Nephron (organoid): ENCODE data around the gene RBM10.
A peak's percentile ranks its signal among the peaks of the same experiment; 100 is the strongest.
"Not testable (repeated sequence)": the region's sequence is repeated elsewhere in the genome, so short reads cannot be mapped to it uniquely, and the experiment has no call there.

ENCODE experiments used
- H3K27ac Mint-ChIP-seq, 3 experiments: 2 replicates each; pipeline ENCODE4 v1.8.0; 2020; ENCODE audit warnings: mixed read lengths in 3 of 3, mild to moderate bottlenecking in 2 of 3, moderate library complexity in 1 of 3
- H3K27me3 Mint-ChIP-seq: 2 replicates; pipeline ENCODE4 v1.8.0; 2021; ENCODE audit warnings: low read depth, mild to moderate bottlenecking, moderate library complexity, mixed read lengths
- H3K36me3 Mint-ChIP-seq: 2 replicates; pipeline ENCODE4 v1.8.0; 2020; ENCODE audit warnings: low read depth, mixed read lengths
- H3K4me1 Mint-ChIP-seq: 2 replicates; pipeline ENCODE4 v1.8.0; 2020; ENCODE audit warnings: mixed read lengths
- H3K4me3 Mint-ChIP-seq, 3 experiments: 2 replicates each; pipeline ENCODE4 v1.8.0; 2020; ENCODE audit warnings: mild to moderate bottlenecking in 3 of 3, mixed read lengths in 3 of 3, moderate library complexity in 2 of 3
- H3K9me3 Mint-ChIP-seq: 2 replicates; pipeline ENCODE4 v1.8.0; 2020; ENCODE audit warnings: mixed read lengths
- CTCF ChIP-seq, 3 experiments: fragments of 200-600 bp; sonication (generic); IDR thresholded peaks; one replicate each; pipeline ENCODE4 v1.5.0; 2021; ENCODE audit warnings: antibody characterized with exemption in 3 of 3; ENCODE audit not compliant: unreplicated experiment in 3 of 3

The RBM10 gene

GRCh38 chrX:47112316-47112954 lies 32.6 kb upstream of the RBM10 start:
- no peaks in the 10 kb centered on the region for H3K27me3 Mint-ChIP-seq
- no peak for TF ChIP-seq CTCF (IDR thresholded peaks at IDR 0.05; ENCODE audit: unreplicated experiment in 3 of 3)
- H3K4me3 Mint-ChIP-seq, result no peak overlapping the region
- H3K36me3 Mint-ChIP-seq, result no peaks in the 10 kb centered on the region
- H3K4me1 Mint-ChIP-seq, result no peaks in the 10 kb centered on the region
- no peak overlapping the region for H3K27ac Mint-ChIP-seq
- H3K9me3 Mint-ChIP-seq, result peaks cover 30% of the 10 kb centered on the region

GRCh38 chrX:47116551-47117110 lies 28.4 kb upstream of the RBM10 start:
- not testable (repeated sequence) for H3K27ac Mint-ChIP-seq, H3K27me3 Mint-ChIP-seq, H3K4me1 Mint-ChIP-seq, H3K36me3 Mint-ChIP-seq, H3K4me3 Mint-ChIP-seq
- peaks cover 29% of the 10 kb centered on the region for H3K9me3 Mint-ChIP-seq

GRCh38 chrX:47124466-47124865 lies 20.6 kb upstream of the RBM10 start:
- not testable (repeated sequence) for H3K9me3 Mint-ChIP-seq, H3K4me3 Mint-ChIP-seq, H3K36me3 Mint-ChIP-seq, H3K27ac Mint-ChIP-seq, H3K4me1 Mint-ChIP-seq, H3K27me3 Mint-ChIP-seq

GRCh38 chrX:47129157-47129898 lies 15.7 kb upstream of the RBM10 start:
- TF ChIP-seq CTCF (IDR thresholded peaks at IDR 0.05; ENCODE audit: unreplicated experiment in 3 of 3), result no peak
- H3K27me3 Mint-ChIP-seq, result no peaks in the 10 kb centered on the region
- peak overlapping the region; percentile 94 to 99 (median 96) for H3K4me3 Mint-ChIP-seq
- H3K27ac Mint-ChIP-seq, result peak overlapping the region; percentile 94 to 99 (median 98)
- no peaks in the 10 kb centered on the region for H3K4me1 Mint-ChIP-seq
- H3K9me3 Mint-ChIP-seq, result peaks cover 5% of the 10 kb centered on the region
- H3K36me3 Mint-ChIP-seq, result no peaks in the 10 kb centered on the region

- Mint-ChIP-seq H3K27ac (peak overlapping the region; percentile 94 to 99 (median 98)), H3K9me3 (peaks cover 5% of the 10 kb centered on the region)
Observed at GRCh38 chrX:47129899-47130358, 15.1 kb upstream of the RBM10 start.

GRCh38 chrX:47133493-47133892 lies 11.5 kb upstream of the RBM10 start:
- H3K4me3 Mint-ChIP-seq, result no peak overlapping the region
- TF ChIP-seq CTCF (IDR thresholded peaks at IDR 0.05; ENCODE audit: unreplicated experiment in 3 of 3), result no peak
- H3K27me3 Mint-ChIP-seq, result no peaks in the 10 kb centered on the region
- H3K36me3 Mint-ChIP-seq, result no peaks in the 10 kb centered on the region
- no peak overlapping the region for H3K27ac Mint-ChIP-seq
- no peaks in the 10 kb centered on the region for H3K4me1 Mint-ChIP-seq
- peaks cover 3% of the 10 kb centered on the region for H3K9me3 Mint-ChIP-seq

More at GRCh38 chrX:47129899-47130358, 15.1 kb upstream of the RBM10 start:
- Mint-ChIP-seq H3K4me1 (no peaks in the 10 kb centered on the region), H3K4me3 (peak overlapping the region; percentile 94 to 99 (median 96)), H3K27me3 (no peaks in the 10 kb centered on the region), H3K36me3 (no peaks in the 10 kb centered on the region)
- TF ChIP-seq CTCF (IDR thresholded peaks at IDR 0.05; ENCODE audit: unreplicated experiment in 3 of 3), result no peak

GRCh38 chrX:47135650-47136049 lies 9.4 kb upstream of the RBM10 start:
- not testable (repeated sequence) for H3K36me3 Mint-ChIP-seq, H3K4me3 Mint-ChIP-seq, H3K27ac Mint-ChIP-seq, H3K4me1 Mint-ChIP-seq, H3K27me3 Mint-ChIP-seq, H3K9me3 Mint-ChIP-seq
